HepG2 (cell line): ENCODE data around the gene ENDOU. TPM values are rescaled to one million over a fixed set of nuclear protein-coding genes. Genes with fewer than 3 reads are reported as not detected.
A peak's percentile ranks its signal among the peaks of the same experiment; 100 is the strongest.

Source experiments
- CHD4 ChIP-seq: fragments of 200-600 bp; sonication (generic); IDR thresholded peaks from 2 replicates; pipeline ENCODE4 v1.7.0; 2017; ENCODE audit warnings: mild to moderate bottlenecking, low read length, borderline replicate concordance
- ELF1 ChIP-seq: sonication (generic); formaldehyde crosslinking; IDR thresholded peaks from 2 replicates; pipeline ENCODE4 v1.4.0; 2020; ENCODE audit warnings: missing genetic modification reagents
- HOXA7 ChIP-seq: sonication (generic); formaldehyde crosslinking; IDR thresholded peaks from 2 replicates; pipeline ENCODE4 v1.8.1; 2022; ENCODE audit warnings: mild to moderate bottlenecking, missing genetic modification reagents, moderate library complexity
- MTA1 ChIP-seq: sonication (generic); formaldehyde crosslinking; IDR thresholded peaks from 2 replicates; pipeline ENCODE4 v1.4.0; 2020; ENCODE audit warnings: missing genetic modification reagents, mild to moderate bottlenecking, borderline replicate concordance
- NCOR1 ChIP-seq: fragments of 200-600 bp; sonication (generic); IDR thresholded peaks from 2 replicates; pipeline ENCODE4 v1.7.0; 2017; ENCODE audit warnings: antibody characterized with exemption, low read length, borderline replicate concordance
- RBFOX2 ChIP-seq: fragments of 200-400 bp; formaldehyde crosslinking; IDR thresholded peaks from 2 replicates; pipeline ENCODE4 v1.6.1; 2017; ENCODE audit warnings: low read depth, mild to moderate bottlenecking, low read length
- RELA ChIP-seq: sonication (generic); formaldehyde crosslinking; IDR thresholded peaks from 2 replicates; pipeline ENCODE4 v1.4.0; 2020; ENCODE audit warnings: missing genetic modification reagents
- RNF2 ChIP-seq: fragments of 450-650 bp; conservative IDR thresholded peaks from 2 replicates; pipeline ENCODE4 v1.6.1; 2016; ENCODE audit warnings: low read depth
- SETDB1 ChIP-seq: sonication (generic); formaldehyde crosslinking; IDR thresholded peaks from 2 replicates; pipeline ENCODE4 v1.5.1; 2020; ENCODE audit warnings: missing genetic modification reagents, mild to moderate bottlenecking, borderline replicate concordance
- STAG1 ChIP-seq: sonication (generic); formaldehyde crosslinking; IDR thresholded peaks from 2 replicates; pipeline ENCODE4 v1.4.0; 2020; ENCODE audit warnings: missing genetic modification reagents
- TAF1 ChIP-seq: sonication (generic); formaldehyde crosslinking; IDR thresholded peaks from 2 replicates; pipeline ENCODE4 v1.4.0; 2020; ENCODE audit warnings: missing genetic modification reagents
- ZNF10 ChIP-seq: sonication (generic); formaldehyde crosslinking; IDR thresholded peaks from 2 replicates; pipeline ENCODE4 v1.4.0; 2020; ENCODE audit warnings: mild to moderate bottlenecking, low read depth, missing genetic modification reagents, borderline replicate concordance
- ZNF274 ChIP-seq: sonication (generic); formaldehyde crosslinking; IDR thresholded peaks from 2 replicates; pipeline ENCODE4 v1.5.1; 2020; ENCODE audit warnings: mild to moderate bottlenecking, missing genetic modification reagents
- ZNF563 ChIP-seq: sonication (generic); formaldehyde crosslinking; IDR thresholded peaks from 2 replicates; pipeline ENCODE4 v1.8.0; 2022; ENCODE audit warnings: mild to moderate bottlenecking, moderate library complexity, missing genetic modification reagents
- ZNF839 ChIP-seq: sonication (generic); formaldehyde crosslinking; IDR thresholded peaks from 2 replicates; pipeline ENCODE4 v1.4.0; 2020; ENCODE audit warnings: missing genetic modification reagents, mild to moderate bottlenecking, borderline replicate concordance
- polyA plus RNA-seq, 8 experiments: library from polyadenylated mRNA; depleted of rRNA in 3 of 8; stranded (reverse) in 7 of 8; unstranded in 1 of 8; fragments of >200 nt; fragmentation: Illumina TruSeq in 4 of 8; extraction: Trizol in 4 of 8; gene quantifications; 2 replicates each; pipeline versions ENCODE4 v1.2.1 to v1.2.3, GENCODE V29; 2011 to 2016; ENCODE audit warnings: low read depth in 4 of 8, missing spikeins in 1 of 8, mixed read lengths in 1 of 8; ENCODE audit not compliant: insufficient read depth in 1 of 8
- total RNA-seq, 5 experiments: library from RNA; depleted of rRNA; stranded (reverse); fragments of >200 nt; fragmentation: Illumina TruSeq; extraction: Trizol; gene quantifications; 2 replicates each; pipeline ENCODE4 v1.2.3, GENCODE V29; 2016; ENCODE audit warnings: low read depth in 1 of 5
- TF ChIP-seq, protein P1 (sequence below): IDR thresholded peaks from 2 replicates; pipeline ENCODE4 v1.6.1; 2016; ENCODE audit warnings: missing compliant biosample characterization, missing genetic modification reagents, borderline replicate concordance
- TF ChIP-seq, protein P2 (sequence below): sonication (generic); formaldehyde crosslinking; IDR thresholded peaks from 2 replicates; pipeline ENCODE4 v1.5.1; 2020; ENCODE audit warnings: mild to moderate bottlenecking, missing genetic modification reagents, moderate library complexity
- TF ChIP-seq, protein P3 (sequence below): IDR thresholded peaks from 2 replicates; pipeline ENCODE4 v1.6.1; 2016; ENCODE audit warnings: missing compliant biosample characterization, missing genetic modification reagents, borderline replicate concordance
- TF ChIP-seq, protein P4 (sequence below): sonication (generic); formaldehyde crosslinking; IDR thresholded peaks from 2 replicates; pipeline ENCODE4 v1.4.0; 2020; ENCODE audit warnings: mild to moderate bottlenecking, missing genetic modification reagents, borderline replicate concordance
- TF ChIP-seq, protein P5 (sequence below): sonication (generic); formaldehyde crosslinking; IDR thresholded peaks from 2 replicates; pipeline ENCODE4 v1.8.0; 2022; ENCODE audit warnings: missing genetic modification reagents, mild to moderate bottlenecking, borderline replicate concordance

Gene ENDOU
- total and polyA plus RNA-seq, 2 of the 13 experiments (the other 11 are each of a cell fraction or from before 2014, with no cell fraction given) = not detected

DNA sequence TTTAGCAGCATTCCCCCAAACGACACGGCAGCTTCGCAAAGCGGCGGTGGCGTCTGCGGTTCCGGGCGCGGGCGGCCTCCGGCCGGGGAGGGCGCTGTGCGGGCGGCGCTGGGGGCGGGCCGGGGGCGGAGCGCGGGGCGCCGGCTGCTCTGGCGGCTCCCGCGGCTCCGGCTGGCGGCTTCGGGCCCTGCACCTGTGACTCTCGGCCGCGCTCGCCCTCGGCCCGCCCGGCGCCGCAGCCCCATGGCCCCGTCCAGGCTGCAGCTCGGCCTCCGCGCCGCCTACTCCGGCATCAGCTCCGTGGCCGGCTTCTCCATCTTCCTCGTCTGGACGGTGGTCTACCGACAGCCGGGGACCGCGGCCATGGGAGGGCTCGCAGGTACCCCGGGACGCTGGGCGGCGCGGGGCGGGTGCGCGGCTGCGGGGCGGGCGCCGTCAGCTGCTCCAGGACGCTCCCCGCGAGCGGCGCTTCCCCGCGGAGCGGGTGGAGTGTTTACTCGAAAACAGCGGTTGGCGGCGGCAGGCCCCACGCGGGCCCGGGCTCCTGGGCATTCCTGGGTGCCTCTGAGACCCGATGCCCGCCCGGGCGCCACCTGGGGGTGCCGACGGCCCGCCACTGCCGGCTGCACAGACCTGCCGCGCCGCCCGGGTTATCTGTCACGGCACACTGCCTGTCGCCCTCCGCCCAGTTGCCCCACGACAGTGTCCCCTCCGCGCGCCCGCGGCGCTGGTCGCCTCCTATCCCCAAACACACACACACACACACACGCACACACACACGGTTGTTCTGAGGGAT is 48.0 kb upstream of the ENDOU start, which contains the start of gene SLC48A1 (continued):
- no peak for TF ChIP-seq RNF2
- peak; percentile 65 for TF ChIP-seq RBFOX2
- TF ChIP-seq RELA (CRISPR knock-in tag) = no peak
- TF ChIP-seq ELF1 = no peak
- no peak for TF ChIP-seq STAG1 (CRISPR knock-in tag)
- no peak for TF ChIP-seq ZNF10 (CRISPR knock-in tag)
- no peak for TF ChIP-seq MTA1 (CRISPR knock-in tag)
- TF ChIP-seq, protein P1, sequence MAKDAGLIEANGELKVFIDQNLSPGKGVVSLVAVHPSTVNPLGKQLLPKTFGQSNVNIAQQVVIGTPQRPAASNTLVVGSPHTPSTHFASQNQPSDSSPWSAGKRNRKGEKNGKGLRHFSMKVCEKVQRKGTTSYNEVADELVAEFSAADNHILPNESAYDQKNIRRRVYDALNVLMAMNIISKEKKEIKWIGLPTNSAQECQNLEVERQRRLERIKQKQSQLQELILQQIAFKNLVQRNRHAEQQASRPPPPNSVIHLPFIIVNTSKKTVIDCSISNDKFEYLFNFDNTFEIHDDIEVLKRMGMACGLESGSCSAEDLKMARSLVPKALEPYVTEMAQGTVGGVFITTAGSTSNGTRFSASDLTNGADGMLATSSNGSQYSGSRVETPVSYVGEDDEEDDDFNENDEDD = peak; percentile 13; the same call in 1 of the 2 replicates
- TF ChIP-seq ZNF839 (CRISPR knock-in tag) = no peak
- peak; percentile 21; the same call in 1 of the 2 replicates for TF ChIP-seq TAF1 (CRISPR knock-in tag)
- TF ChIP-seq CHD4 = no peak
- TF ChIP-seq NCOR1 = no peak
- TF ChIP-seq, protein P2, sequence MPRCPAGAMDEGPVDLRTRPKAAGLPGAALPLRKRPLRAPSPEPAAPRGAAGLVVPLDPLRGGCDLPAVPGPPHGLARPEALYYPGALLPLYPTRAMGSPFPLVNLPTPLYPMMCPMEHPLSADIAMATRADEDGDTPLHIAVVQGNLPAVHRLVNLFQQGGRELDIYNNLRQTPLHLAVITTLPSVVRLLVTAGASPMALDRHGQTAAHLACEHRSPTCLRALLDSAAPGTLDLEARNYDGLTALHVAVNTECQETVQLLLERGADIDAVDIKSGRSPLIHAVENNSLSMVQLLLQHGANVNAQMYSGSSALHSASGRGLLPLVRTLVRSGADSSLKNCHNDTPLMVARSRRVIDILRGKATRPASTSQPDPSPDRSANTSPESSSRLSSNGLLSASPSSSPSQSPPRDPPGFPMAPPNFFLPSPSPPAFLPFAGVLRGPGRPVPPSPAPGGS (CRISPR knock-in tag) = no peak
- TF ChIP-seq, protein P3, sequence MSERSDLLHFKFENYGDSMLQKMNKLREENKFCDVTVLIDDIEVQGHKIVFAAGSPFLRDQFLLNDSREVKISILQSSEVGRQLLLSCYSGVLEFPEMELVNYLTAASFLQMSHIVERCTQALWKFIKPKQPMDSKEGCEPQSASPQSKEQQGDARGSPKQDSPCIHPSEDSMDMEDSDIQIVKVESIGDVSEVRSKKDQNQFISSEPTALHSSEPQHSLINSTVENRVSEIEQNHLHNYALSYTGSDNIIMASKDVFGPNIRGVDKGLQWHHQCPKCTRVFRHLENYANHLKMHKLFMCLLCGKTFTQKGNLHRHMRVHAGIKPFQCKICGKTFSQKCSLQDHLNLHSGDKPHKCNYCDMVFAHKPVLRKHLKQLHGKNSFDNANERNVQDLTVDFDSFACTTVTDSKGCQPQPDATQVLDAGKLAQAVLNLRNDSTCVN = no peak
- no peak for TF ChIP-seq HOXA7 (CRISPR knock-in tag)
- 0 out of 2 replicates have a peak, but pooled peaks have one; percentile 26 for TF ChIP-seq ZNF563
- TF ChIP-seq, protein P4, sequence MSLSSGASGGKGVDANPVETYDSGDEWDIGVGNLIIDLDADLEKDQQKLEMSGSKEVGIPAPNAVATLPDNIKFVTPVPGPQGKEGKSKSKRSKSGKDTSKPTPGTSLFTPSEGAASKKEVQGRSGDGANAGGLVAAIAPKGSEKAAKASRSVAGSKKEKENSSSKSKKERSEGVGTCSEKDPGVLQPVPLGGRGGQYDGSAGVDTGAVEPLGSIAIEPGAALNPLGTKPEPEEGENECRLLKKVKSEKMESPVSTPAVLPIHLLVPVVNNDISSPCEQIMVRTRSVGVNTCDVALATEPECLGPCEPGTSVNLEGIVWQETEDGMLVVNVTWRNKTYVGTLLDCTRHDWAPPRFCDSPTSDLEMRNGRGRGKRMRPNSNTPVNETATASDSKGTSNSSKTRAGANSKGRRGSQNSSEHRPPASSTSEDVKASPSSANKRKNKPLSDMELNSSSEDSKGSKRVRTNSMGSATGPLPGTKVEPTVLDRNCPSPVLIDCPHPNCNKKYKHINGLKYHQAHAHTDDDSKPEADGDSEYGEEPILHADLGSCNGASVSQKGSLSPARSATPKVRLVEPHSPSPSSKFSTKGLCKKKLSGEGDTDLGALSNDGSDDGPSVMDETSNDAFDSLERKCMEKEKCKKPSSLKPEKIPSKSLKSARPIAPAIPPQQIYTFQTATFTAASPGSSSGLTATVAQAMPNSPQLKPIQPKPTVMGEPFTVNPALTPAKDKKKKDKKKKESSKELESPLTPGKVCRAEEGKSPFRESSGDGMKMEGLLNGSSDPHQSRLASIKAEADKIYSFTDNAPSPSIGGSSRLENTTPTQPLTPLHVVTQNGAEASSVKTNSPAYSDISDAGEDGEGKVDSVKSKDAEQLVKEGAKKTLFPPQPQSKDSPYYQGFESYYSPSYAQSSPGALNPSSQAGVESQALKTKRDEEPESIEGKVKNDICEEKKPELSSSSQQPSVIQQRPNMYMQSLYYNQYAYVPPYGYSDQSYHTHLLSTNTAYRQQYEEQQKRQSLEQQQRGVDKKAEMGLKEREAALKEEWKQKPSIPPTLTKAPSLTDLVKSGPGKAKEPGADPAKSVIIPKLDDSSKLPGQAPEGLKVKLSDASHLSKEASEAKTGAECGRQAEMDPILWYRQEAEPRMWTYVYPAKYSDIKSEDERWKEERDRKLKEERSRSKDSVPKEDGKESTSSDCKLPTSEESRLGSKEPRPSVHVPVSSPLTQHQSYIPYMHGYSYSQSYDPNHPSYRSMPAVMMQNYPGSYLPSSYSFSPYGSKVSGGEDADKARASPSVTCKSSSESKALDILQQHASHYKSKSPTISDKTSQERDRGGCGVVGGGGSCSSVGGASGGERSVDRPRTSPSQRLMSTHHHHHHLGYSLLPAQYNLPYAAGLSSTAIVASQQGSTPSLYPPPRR (CRISPR knock-in tag) = no peak
- no peak for TF ChIP-seq SETDB1 (CRISPR knock-in tag)
- TF ChIP-seq, protein P5, sequence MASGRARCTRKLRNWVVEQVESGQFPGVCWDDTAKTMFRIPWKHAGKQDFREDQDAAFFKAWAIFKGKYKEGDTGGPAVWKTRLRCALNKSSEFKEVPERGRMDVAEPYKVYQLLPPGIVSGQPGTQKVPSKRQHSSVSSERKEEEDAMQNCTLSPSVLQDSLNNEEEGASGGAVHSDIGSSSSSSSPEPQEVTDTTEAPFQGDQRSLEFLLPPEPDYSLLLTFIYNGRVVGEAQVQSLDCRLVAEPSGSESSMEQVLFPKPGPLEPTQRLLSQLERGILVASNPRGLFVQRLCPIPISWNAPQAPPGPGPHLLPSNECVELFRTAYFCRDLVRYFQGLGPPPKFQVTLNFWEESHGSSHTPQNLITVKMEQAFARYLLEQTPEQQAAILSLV (CRISPR knock-in tag) = 0 out of 2 replicates have a peak, but pooled peaks have one; percentile 4
- no peak for TF ChIP-seq ZNF274 (CRISPR knock-in tag)
